Natural killer cell (primary cell): ENCODE measurements around the gene WDR88. TPM values are rescaled to one million over a fixed set of nuclear protein-coding genes. Genes with fewer than 3 reads are reported as not detected.
A peak's percentile ranks its signal among the peaks of the same experiment; 100 is the strongest.

ENCODE experiments used
- ATAC-seq, 3 donors: fragments of 150-1000 bp in 2 of 3; fragments of 200-7000 bp in 1 of 3; cut with Tn5 transposase; 1 replicate in 1 of 3; 2 replicates in 2 of 3; pipeline ENCODE4 v1.10.0; 2021; ENCODE audit warnings: mild to moderate bottlenecking in 2 of 3, moderate library complexity in 2 of 3
- DNase-seq, 2 donors: peaks; one replicate each; pipeline versions ENCODE4 v3.0.0 to v3.0.0-alpha.2; 2013 to 2021; ENCODE audit warnings: mixed read lengths in 1 of 2
- H3K27ac ChIP-seq: one replicate; pipeline ENCODE4 v1.5.1; 2013; ENCODE audit warnings: mild to moderate bottlenecking, low read length
- H3K27me3 ChIP-seq: one replicate; pipeline ENCODE4 v1.6.1; 2013; ENCODE audit warnings: low read length; ENCODE audit not compliant: control insufficient read depth, insufficient read depth
- H3K36me3 ChIP-seq: one replicate; pipeline ENCODE4 v1.6.1; 2013; ENCODE audit warnings: low read length; ENCODE audit not compliant: control insufficient read depth, insufficient read depth
- H3K4me1 ChIP-seq: one replicate; pipeline ENCODE4 v1.6.1; 2013; ENCODE audit warnings: low read length; ENCODE audit not compliant: control insufficient read depth, insufficient read depth
- H3K4me3 ChIP-seq: one replicate; pipeline ENCODE4 v1.5.1; 2013; ENCODE audit warnings: low read length
- H3K9me3 ChIP-seq: one replicate; pipeline ENCODE4 v1.6.1; 2013; ENCODE audit warnings: low read length; ENCODE audit not compliant: control insufficient read depth, insufficient read depth
- H3K27ac Mint-ChIP-seq, 2 donors: one replicate each; pipeline ENCODE4 v1.8.0; 2022; ENCODE audit warnings: mild to moderate bottlenecking in 2 of 2, mixed read lengths in 2 of 2, moderate library complexity in 1 of 2
- H3K27me3 Mint-ChIP-seq, 2 donors: one replicate each; pipeline ENCODE4 v1.8.0; 2022; ENCODE audit warnings: low read depth in 2 of 2, mixed read lengths in 2 of 2
- H3K36me3 Mint-ChIP-seq: one replicate; pipeline ENCODE4 v1.8.0; 2022; ENCODE audit warnings: mixed read lengths
- H3K4me1 Mint-ChIP-seq, 2 donors: one replicate each; pipeline ENCODE4 v1.8.0; 2022; ENCODE audit warnings: mixed read lengths in 2 of 2
- H3K4me3 Mint-ChIP-seq: one replicate; pipeline ENCODE4 v1.8.0; 2022; ENCODE audit warnings: mild to moderate bottlenecking, moderate library complexity, mixed read lengths
- H3K9me3 Mint-ChIP-seq, 2 donors: one replicate each; pipeline ENCODE4 v1.8.0; 2022; ENCODE audit warnings: mixed read lengths in 2 of 2
- WGBS: methylation state at CpG from one replicate; pipeline ENCODE4 v1.1.7; 2013; ENCODE audit warnings: missing lambda C conversion rate; ENCODE audit not compliant: insufficient coverage; 5-methylcytosine and 5-hydroxymethylcytosine counted together
- intact Hi-C: fragments of 100-400 bp; cut with micrococcal nuclease; formaldehyde crosslinking; loops from one replicate; pipeline ENCODE4 v1.14.2; 2022
- total RNA-seq, 4 donors: library from RNA; stranded (reverse); fragments of 120-200 nt in 1 of 4; gene quantifications; one replicate each; pipeline versions ENCODE4 v1.2.3 to v1.2.4, GENCODE V29; 2013 to 2022
- TF ChIP-seq, protein P1 (sequence below): fragments of 200-600 bp; IDR thresholded peaks from one replicate; pipeline ENCODE4 v1.8.0; 2022; ENCODE audit warnings: antibody characterized with exemption

Gene WDR88
- total RNA-seq, 3 donors from 2014 or later (not counting 1 experiment from before 2014, with no cell fraction given) = not detected

DNA sequence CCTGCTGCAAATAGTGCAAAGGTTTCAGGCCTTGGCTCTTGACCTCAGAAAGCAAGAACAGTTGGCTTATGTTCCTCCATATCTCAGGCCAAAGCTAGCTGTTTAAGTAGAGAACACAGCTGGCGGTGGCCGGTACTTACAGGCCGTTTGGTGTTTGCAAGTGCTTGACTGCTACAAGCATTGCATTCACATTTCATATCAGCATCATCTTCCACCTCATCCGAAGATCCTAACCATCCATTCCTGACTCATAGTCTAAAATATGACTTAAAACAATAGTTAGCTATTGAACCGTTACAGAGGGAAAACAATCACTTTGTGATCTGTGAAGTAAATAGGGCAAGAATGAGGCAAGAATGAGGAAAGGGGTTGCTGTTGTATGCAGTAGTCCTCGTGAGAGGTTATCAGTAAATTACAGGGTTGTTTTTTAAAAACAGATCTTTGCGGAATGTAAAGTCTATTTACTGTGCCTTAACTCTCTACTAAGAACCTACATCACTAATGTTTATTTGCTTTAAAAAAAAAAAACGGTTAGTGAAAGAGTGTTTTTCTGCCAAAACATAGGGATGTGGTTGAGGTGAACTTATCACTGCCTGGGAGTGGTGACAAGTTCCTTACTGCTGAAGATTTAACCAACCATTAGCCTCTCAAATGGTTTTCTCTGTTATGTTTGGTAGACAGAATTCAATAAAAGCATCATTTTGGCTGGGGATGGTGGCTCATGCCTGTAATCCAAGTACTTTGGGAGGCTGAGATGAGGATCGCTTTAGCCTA lies 21.6 kb upstream of the WDR88 start:
- peaks cover 57% of the 10 kb centered on the region for H3K36me3 ChIP-seq
- H3K27ac ChIP-seq = no peak overlapping the region
- ATAC-seq (no peak), DNase-seq (no peak)
- H3K27me3 Mint-ChIP-seq = no peaks in the 10 kb centered on the region
- H3K9me3 Mint-ChIP-seq = no peaks in the 10 kb centered on the region
- H3K4me3 Mint-ChIP-seq = no peak overlapping the region
- TF ChIP-seq, protein P1, sequence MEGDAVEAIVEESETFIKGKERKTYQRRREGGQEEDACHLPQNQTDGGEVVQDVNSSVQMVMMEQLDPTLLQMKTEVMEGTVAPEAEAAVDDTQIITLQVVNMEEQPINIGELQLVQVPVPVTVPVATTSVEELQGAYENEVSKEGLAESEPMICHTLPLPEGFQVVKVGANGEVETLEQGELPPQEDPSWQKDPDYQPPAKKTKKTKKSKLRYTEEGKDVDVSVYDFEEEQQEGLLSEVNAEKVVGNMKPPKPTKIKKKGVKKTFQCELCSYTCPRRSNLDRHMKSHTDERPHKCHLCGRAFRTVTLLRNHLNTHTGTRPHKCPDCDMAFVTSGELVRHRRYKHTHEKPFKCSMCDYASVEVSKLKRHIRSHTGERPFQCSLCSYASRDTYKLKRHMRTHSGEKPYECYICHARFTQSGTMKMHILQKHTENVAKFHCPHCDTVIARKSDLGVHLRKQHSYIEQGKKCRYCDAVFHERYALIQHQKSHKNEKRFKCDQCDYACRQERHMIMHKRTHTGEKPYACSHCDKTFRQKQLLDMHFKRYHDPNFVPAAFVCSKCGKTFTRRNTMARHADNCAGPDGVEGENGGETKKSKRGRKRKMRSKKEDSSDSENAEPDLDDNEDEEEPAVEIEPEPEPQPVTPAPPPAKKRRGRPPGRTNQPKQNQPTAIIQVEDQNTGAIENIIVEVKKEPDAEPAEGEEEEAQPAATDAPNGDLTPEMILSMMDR = no peak
- no peaks in the 10 kb centered on the region for H3K9me3 ChIP-seq
- H3K4me1 ChIP-seq = no peaks in the 10 kb centered on the region
- no peaks in the 10 kb centered on the region for H3K4me1 Mint-ChIP-seq
- H3K27me3 ChIP-seq = no peaks in the 10 kb centered on the region
- no peak overlapping the region for H3K4me3 ChIP-seq
- H3K36me3 Mint-ChIP-seq = peaks cover 7% of the 10 kb centered on the region
- WGBS = 94% methylated on average over 6 of the region's 9 CpGs
- H3K27ac Mint-ChIP-seq = no peak overlapping the region
- intact Hi-C loops = no loop called here

DNA sequence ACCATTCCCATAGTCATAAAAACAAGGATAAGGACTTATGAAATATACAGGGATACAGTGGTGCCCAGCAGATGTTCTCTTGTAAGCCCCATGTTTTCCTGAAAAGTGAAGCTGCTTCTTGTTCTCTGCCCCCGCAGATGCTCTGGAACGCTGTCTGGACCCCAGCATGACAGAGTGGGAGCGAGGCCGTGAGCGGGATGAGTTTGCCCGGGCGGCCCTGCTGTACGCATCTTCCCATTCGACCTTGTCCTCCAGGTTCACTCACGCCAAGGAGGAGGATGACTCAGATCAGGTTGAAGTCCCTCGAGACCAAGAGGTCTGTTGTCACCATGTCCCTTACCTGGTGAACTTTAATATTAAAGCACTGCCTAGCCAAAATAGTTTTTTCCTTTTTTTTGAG lies 20.3 kb upstream of the WDR88 start:
- DNase-seq = no peak
- Mint-ChIP-seq H3K4me3 (no peak overlapping the region), H3K27ac (no peak overlapping the region), H3K9me3 (no peaks in the 10 kb centered on the region), H3K27me3 (no peaks in the 10 kb centered on the region), H3K36me3 (peaks cover 13% of the 10 kb centered on the region), H3K4me1 (no peaks in the 10 kb centered on the region)
- Histone ChIP-seq H3K27me3 (no peaks in the 10 kb centered on the region), H3K9me3 (no peaks in the 10 kb centered on the region), H3K36me3 (peaks cover 57% of the 10 kb centered on the region), H3K4me1 (no peaks in the 10 kb centered on the region), H3K4me3 (no peak overlapping the region), H3K27ac (no peak overlapping the region)
- 95% methylated on average over 11 of the region's 11 CpGs for WGBS
- ATAC-seq = no peak
- intact Hi-C loops = no loop called here
- TF ChIP-seq, protein P1 = no peak

DNA sequence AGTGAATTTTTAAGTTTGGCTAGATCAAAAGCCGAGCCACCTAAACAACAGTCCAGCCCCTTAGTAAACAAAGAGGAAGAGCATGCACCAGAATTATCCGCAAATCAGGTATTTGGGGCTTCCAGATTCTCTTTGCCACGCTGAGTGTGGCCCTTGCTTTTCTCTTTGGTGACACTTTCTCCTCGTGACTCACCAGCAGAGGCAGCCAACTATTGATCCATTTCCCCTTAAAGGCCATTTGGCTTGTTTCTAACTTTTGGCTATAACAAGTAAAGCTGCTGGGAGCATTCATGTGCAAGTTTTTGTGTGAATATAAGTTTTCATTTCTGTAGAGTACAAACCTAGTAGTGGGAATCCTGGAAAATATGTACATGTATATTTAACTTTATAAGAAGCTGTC lies 17.6 kb upstream of the WDR88 start:
- Histone ChIP-seq H3K4me1 (no peaks in the 10 kb centered on the region), H3K9me3 (no peaks in the 10 kb centered on the region), H3K4me3 (no peak overlapping the region), H3K27me3 (no peaks in the 10 kb centered on the region), H3K27ac (no peak overlapping the region), H3K36me3 (peaks cover 56% of the 10 kb centered on the region)
- TF ChIP-seq, protein P1 = no peak
- ATAC-seq (no peak), DNase-seq (no peak)
- H3K27ac Mint-ChIP-seq = peak overlapping the region in 1 of 2 donors; percentile 22
- H3K27me3 Mint-ChIP-seq = no peaks in the 10 kb centered on the region
- no peaks in the 10 kb centered on the region for H3K4me1 Mint-ChIP-seq
- intact Hi-C loops = no loop called here
- 97% methylated on average over 4 of the region's 4 CpGs for WGBS
- no peak overlapping the region for H3K4me3 Mint-ChIP-seq
- no peaks in the 10 kb centered on the region for H3K9me3 Mint-ChIP-seq
- peaks cover 20% of the 10 kb centered on the region for H3K36me3 Mint-ChIP-seq

DNA sequence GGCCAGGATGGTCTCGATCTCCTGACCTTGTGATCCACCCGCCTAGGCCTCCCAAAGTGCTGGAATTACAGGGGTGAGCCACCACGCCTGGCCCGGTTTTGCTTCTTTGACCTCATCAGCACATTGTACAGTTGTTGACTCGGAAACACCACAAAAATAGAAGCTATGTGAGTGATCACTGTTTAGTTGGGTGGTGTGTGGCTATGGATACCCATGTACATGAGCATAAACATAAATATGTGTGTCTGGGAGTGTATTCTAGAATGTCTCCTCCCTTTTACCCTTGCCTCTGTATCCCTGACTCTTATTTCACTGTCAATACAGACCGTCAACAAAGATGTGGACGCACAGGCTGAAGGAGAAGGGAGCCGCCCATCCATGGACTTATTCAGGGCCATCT lies 14.4 kb upstream of the WDR88 start:
- intact Hi-C loops = no loop called here
- TF ChIP-seq, protein P1 = no peak

More for the DNA sequence above, 14.4 kb upstream of the WDR88 start:
- no peak overlapping the region for H3K4me3 ChIP-seq
- no peak overlapping the region for H3K4me3 Mint-ChIP-seq
- H3K4me1 ChIP-seq = no peaks in the 10 kb centered on the region
- H3K9me3 Mint-ChIP-seq = no peaks in the 10 kb centered on the region
- DNase-seq = no peak
- H3K9me3 ChIP-seq = no peaks in the 10 kb centered on the region
- no peak for ATAC-seq
- WGBS = over 99% methylated on average over 8 of the region's 8 CpGs
- H3K36me3 ChIP-seq = peaks cover 38% of the 10 kb centered on the region
- H3K27ac Mint-ChIP-seq = no peak overlapping the region
- no peak overlapping the region for H3K27ac ChIP-seq
- no peaks in the 10 kb centered on the region for H3K4me1 Mint-ChIP-seq
- H3K27me3 ChIP-seq = no peaks in the 10 kb centered on the region
- H3K36me3 Mint-ChIP-seq = peaks cover 14% of the 10 kb centered on the region
- no peaks in the 10 kb centered on the region for H3K27me3 Mint-ChIP-seq
